GM23248 (cell line): ENCODE data around the gene FAM241A. TPM values are rescaled to one million over a fixed set of nuclear protein-coding genes. Genes with fewer than 3 reads are reported as not detected.
A peak's percentile ranks its signal among the peaks of the same experiment; 100 is the strongest.

Experiments
- DNase-seq: peaks from one replicate; pipeline ENCODE4 v3.0.0-alpha.2; 2015
- H2AFZ ChIP-seq: fragments of 200-600 bp; sonication (generic); 2 replicates; pipeline ENCODE4 v1.6.1; 2016; ENCODE audit warnings: antibody characterized with exemption
- H3F3A ChIP-seq: fragments of 200-600 bp; sonication (generic); 2 replicates; pipeline ENCODE4 v1.6.1; 2016; ENCODE audit warnings: mild to moderate bottlenecking, antibody characterized with exemption, mixed run types; ENCODE audit not compliant: insufficient read depth
- H3K27ac ChIP-seq: fragments of 200-600 bp; sonication (generic); 2 replicates; pipeline ENCODE4 v1.5.1; 2016; ENCODE audit warnings: mild to moderate bottlenecking
- H3K27me3 ChIP-seq: fragments of 200-600 bp; sonication (generic); replicated peaks from 2 replicates; pipeline ENCODE4 v1.6.1; 2016; ENCODE audit warnings: mild to moderate bottlenecking; ENCODE audit not compliant: insufficient read depth
- H3K36me3 ChIP-seq: fragments of 200-600 bp; sonication (generic); 2 replicates; pipeline ENCODE4 v1.6.1; 2016; ENCODE audit warnings: low read depth, mild to moderate bottlenecking
- H3K4me1 ChIP-seq: fragments of 200-600 bp; sonication (generic); 2 replicates; pipeline ENCODE4 v1.6.1; 2016; ENCODE audit warnings: mild to moderate bottlenecking; ENCODE audit not compliant: insufficient read depth
- H3K4me2 ChIP-seq: fragments of 200-600 bp; sonication (generic); one replicate; pipeline ENCODE4 v1.6.1; 2016; ENCODE audit warnings: mild to moderate bottlenecking; ENCODE audit not compliant: unreplicated experiment
- H3K4me3 ChIP-seq: fragments of 200-600 bp; sonication (generic); 2 replicates; pipeline ENCODE4 v1.5.1; 2016; ENCODE audit warnings: mild to moderate bottlenecking
- H3K79me2 ChIP-seq: fragments of 200-600 bp; sonication (generic); 2 replicates; pipeline ENCODE4 v1.6.1; 2016; ENCODE audit warnings: mild to moderate bottlenecking; ENCODE audit not compliant: insufficient read depth
- H3K9ac ChIP-seq: fragments of 200-600 bp; sonication (generic); 2 replicates; pipeline ENCODE4 v1.6.1; 2016; ENCODE audit warnings: mild to moderate bottlenecking
- H3K9me2 ChIP-seq: fragments of 200-600 bp; sonication (generic); 2 replicates; pipeline ENCODE4 v1.6.1; 2016; ENCODE audit warnings: mixed run types, mild to moderate bottlenecking, moderate library complexity; ENCODE audit not compliant: insufficient read depth
- H3K9me3 ChIP-seq: fragments of 200-600 bp; sonication (generic); one replicate; pipeline ENCODE4 v1.6.1; 2017; ENCODE audit warnings: low read depth
- H4K20me1 ChIP-seq: fragments of 200-600 bp; sonication (generic); 2 replicates; pipeline ENCODE4 v1.6.0; 2016; ENCODE audit not compliant: insufficient read depth
- EZH2 ChIP-seq: fragments of 200-600 bp; sonication (generic); IDR thresholded peaks from 2 replicates; pipeline ENCODE4 v1.6.1; 2018; ENCODE audit warnings: antibody characterized with exemption, mild to moderate bottlenecking; ENCODE audit not compliant: insufficient read depth, poor library complexity, severe bottlenecking
- EZH2phosphoT487 ChIP-seq: fragments of 200-600 bp; sonication (generic); IDR thresholded peaks from 2 replicates; pipeline ENCODE4 v1.6.1; 2018; ENCODE audit warnings: antibody characterized with exemption, moderate library complexity, mild to moderate bottlenecking, low read depth; ENCODE audit not compliant: insufficient read depth
- WGBS, 2 experiments: methylation state at CpG; one replicate each; pipeline ENCODE4 v1.1.6; 2015 to 2017; ENCODE audit warnings: low lambda C conversion rate in 2 of 2, low coverage in 1 of 2; ENCODE audit errors: missing lambda C conversion rate in 2 of 2; 5-methylcytosine and 5-hydroxymethylcytosine counted together
- in situ Hi-C: fragments of 300-500 bp; cut with MboI; formaldehyde crosslinking; loops from 2 replicates; pipeline ENCODE4 v1.15.0; 2020
- polyA plus RNA-seq: library from polyadenylated mRNA; unstranded; fragments of >200 nt; fragmentation: Nextera tagmentation; extraction: Ambion mirVana; gene quantifications from 2 replicates; pipeline ENCODE4 v1.2.1, GENCODE V29; 2016
- total RNA-seq: library from RNA; depleted of rRNA; stranded (reverse); fragments of >200 nt; shearing (Covaris generic); gene quantifications from 2 replicates; pipeline ENCODE4 v1.2.3, GENCODE V29; 2014; rRNA removed

The FAM241A gene
- total and polyA plus RNA-seq, 2 experiments from 2014 or later, result 5.2 to 6.2 TPM

DNA sequence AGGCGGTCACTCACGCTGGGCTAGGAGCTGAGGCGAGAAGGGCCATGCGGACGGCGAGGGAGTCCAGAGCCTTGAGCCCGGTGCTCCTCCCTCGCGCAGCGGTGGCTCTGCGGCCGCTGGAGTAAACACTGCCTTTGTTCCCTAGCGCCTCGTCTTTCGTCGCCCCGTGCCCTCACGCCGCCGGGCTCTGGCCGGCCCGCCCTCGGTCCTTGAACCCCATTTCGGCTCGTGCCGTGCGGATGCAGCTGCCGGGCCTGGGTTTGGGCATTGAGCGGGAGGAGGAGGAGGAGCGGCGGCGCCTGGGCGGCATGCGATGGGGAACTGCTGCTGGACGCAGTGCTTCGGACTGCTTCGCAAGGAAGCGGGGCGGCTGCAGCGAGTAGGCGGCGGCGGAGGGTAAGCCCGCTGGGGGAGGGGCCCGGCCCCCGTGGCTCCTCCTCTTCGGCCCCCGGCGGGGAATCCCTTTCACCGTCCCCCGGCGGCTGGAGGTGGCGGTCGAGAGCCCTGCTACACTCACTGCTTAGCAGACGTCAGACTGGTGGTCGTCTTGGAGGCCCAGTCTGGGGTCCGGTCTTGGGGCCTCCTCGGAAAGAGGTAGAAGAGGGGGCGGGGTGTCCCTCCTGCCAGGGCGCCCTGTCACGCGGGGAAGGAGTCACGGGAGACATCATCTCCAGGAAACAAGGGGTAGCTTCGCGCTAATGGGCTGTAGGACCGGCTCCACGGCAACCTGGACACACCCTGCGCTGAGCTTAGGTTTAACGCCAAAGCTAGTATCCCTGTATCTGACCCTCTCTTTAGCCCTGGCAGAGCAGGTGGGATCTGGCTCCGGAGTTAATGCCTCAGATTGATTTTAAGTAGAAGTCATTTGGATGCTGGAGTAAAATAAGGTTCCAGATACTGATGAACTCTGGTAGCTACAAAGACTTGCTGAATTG is 86.8 kb downstream of the FAM241A start, which contains the start of gene AP1AR:
TSS of gene AP1AR (plus strand) at position 9 of the 935 bp plus-strand sequence. CDS start at position 314, 305 bp downstream.
- Histone ChIP-seq H3K36me3 (no peaks in the 10 kb centered on the region), H3K9me3 (no peaks in the 10 kb centered on the region), H3K4me3 (peak within 1 kb of the TSS; percentile 90), H2AFZ (peak within 1 kb of the TSS; percentile 99), H3K27me3 (no peaks in the 10 kb centered on the region), H3K4me1 (peaks cover 28% of the 10 kb centered on the region), H3K79me2 (peaks cover 54% of the 10 kb centered on the region), H3K4me2 (peak within 1 kb of the TSS; percentile 95), H3K9ac (peak within 1 kb of the TSS; percentile 94), H4K20me1 (no peaks in the 10 kb centered on the region), H3K9me2 (no peaks in the 10 kb centered on the region), H3K27ac (peak within 1 kb of the TSS; percentile 92), H3F3A (peaks cover 17% of the 10 kb centered on the region; the same call in 1 of the 2 replicates)
- 0 to 1% methylated on average over 61 to 65 of the region's 70 CpGs for WGBS, 2 experiments
- in situ Hi-C loops, result loop anchor here (10.0 kb wide), 1 partner anchor 127 kb away; no protein-coding TSS in a partner anchor
- TF ChIP-seq EZH2phosphoT487 (no peak), EZH2 (no peak)
- DNase-seq, result peak; percentile 92

- H3K4me1 ChIP-seq, result peaks cover 23% of the 10 kb centered on the region
- H3K9me2 ChIP-seq, result no peaks in the 10 kb centered on the region
- H3K4me2 ChIP-seq, result peak overlapping the region; percentile 69
- 35 to 39% methylated on average over 3 of the region's 3 CpGs for WGBS, 2 experiments
- H4K20me1 ChIP-seq, result no peaks in the 10 kb centered on the region
- H3K4me3 ChIP-seq, result no peak overlapping the region
- in situ Hi-C loops, result loop anchor here (10.0 kb wide), 1 partner anchor 130 kb away; no protein-coding TSS in a partner anchor
- peak; percentile 94 for DNase-seq
- H3K27ac ChIP-seq, result peak overlapping the region; percentile 18
- peak overlapping the region; percentile 10; the same call in 1 of the 2 replicates for H3K9ac ChIP-seq
- no peak for TF ChIP-seq EZH2phosphoT487
- no peak for TF ChIP-seq EZH2
- no peaks in the 10 kb centered on the region for H3K9me3 ChIP-seq
- no peaks in the 10 kb centered on the region for H3K27me3 ChIP-seq
- 0 out of 2 replicates have a peak overlapping the region, but pooled peaks have one; percentile 23 for H2AFZ ChIP-seq
- no peaks in the 10 kb centered on the region for H3K36me3 ChIP-seq
- peaks cover 77% of the 10 kb centered on the region for H3K79me2 ChIP-seq
- H3F3A ChIP-seq, result peaks cover 17% of the 10 kb centered on the region; the same call in 1 of the 2 replicates
These were observed 89.8 kb downstream of the FAM241A start for GRCh38 chr4:112234952-112235609.

DNA sequence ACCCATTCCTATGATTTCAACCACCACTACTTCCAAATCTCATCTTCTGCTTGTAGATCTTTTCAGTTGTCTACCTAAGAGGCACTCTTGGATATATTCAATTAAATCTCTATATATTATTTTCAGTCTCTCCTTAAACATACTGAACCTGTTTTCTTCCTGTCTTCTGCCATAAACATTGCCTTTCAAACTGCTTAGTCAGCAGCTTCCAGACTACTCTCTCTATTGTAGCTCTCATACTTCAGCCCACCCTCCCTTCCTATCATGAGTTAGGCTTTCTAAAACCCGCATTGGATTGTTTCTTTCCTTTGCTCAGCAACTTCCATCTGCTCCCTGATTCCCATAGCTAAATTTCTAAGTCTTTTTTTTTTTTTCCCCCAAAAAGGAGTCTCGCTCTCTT is 90.8 kb downstream of the FAM241A start:
- Histone ChIP-seq H3K4me3 (no peak overlapping the region), H3K27me3 (no peaks in the 10 kb centered on the region), H3K9me3 (no peaks in the 10 kb centered on the region), H3K4me2 (no peak overlapping the region), H3K4me1 (peaks cover 18% of the 10 kb centered on the region), H3K79me2 (peaks cover 87% of the 10 kb centered on the region), H3F3A (peaks cover 8% of the 10 kb centered on the region; the same call in 1 of the 2 replicates), H2AFZ (no peak overlapping the region), H4K20me1 (no peaks in the 10 kb centered on the region), H3K9ac (no peak overlapping the region), H3K27ac (no peak overlapping the region), H3K36me3 (no peaks in the 10 kb centered on the region), H3K9me2 (no peaks in the 10 kb centered on the region)
- WGBS, 2 experiments, result 93% methylated on average over 2 of the region's 2 CpGs
- TF ChIP-seq EZH2 (no peak), EZH2phosphoT487 (no peak)
- no peak for DNase-seq
- in situ Hi-C loops, result loop anchor here (10.0 kb wide), 1 partner anchor 131 kb away; no protein-coding TSS in a partner anchor

GRCh38 chr4:112238833-112239232 is 93.6 kb downstream of the FAM241A start:
- no peak for TF ChIP-seq EZH2phosphoT487
- TF ChIP-seq EZH2, result no peak
- Histone ChIP-seq H3K27me3 (no peaks in the 10 kb centered on the region), H3K4me2 (no peak overlapping the region), H3K4me1 (peaks cover 9% of the 10 kb centered on the region), H3K9me2 (no peaks in the 10 kb centered on the region; the same call in 1 of the 2 replicates), H3K4me3 (no peak overlapping the region), H3K36me3 (no peaks in the 10 kb centered on the region), H4K20me1 (no peaks in the 10 kb centered on the region), H3K27ac (no peak overlapping the region), H3K9ac (no peak overlapping the region), H3K9me3 (no peaks in the 10 kb centered on the region), H3F3A (0 out of 2 replicates have a peak, but pooled peaks cover 5% of the 10 kb centered on the region), H3K79me2 (peaks cover 96% of the 10 kb centered on the region), H2AFZ (no peak overlapping the region)
- no peak for DNase-seq
- in situ Hi-C loops, result loop anchor here (10.0 kb wide), 1 partner anchor 134 kb away; no protein-coding TSS in a partner anchor
- 93 to 96% methylated on average over 2 of the region's 2 CpGs for WGBS, 2 experiments

Other genes with a start within 250 kb of the FAM241A start
- gene AP1AR, start 86.3 kb downstream of the FAM241A start, total RNA-seq, result 17.2 and 21.3 TPM in 2 replicates
- 20.4 and 21.7 TPM in 2 replicates for gene AP1AR, start 86.3 kb downstream of the FAM241A start, polyA plus RNA-seq
- 5.9 and 22.8 TPM in 2 replicates for gene TIFA, start 140.4 kb downstream of the FAM241A start, total RNA-seq
- gene TIFA, start 140.4 kb downstream of the FAM241A start, polyA plus RNA-seq, result 13.1 and 13.3 TPM in 2 replicates
- gene ALPK1, start 151.9 kb downstream of the FAM241A start, total RNA-seq, result 7.9 and 8.6 TPM in 2 replicates
- gene ALPK1, start 151.9 kb downstream of the FAM241A start, polyA plus RNA-seq, result 7.3 and 7.7 TPM in 2 replicates